Liver (tissue), 3 donors: ENCODE measurements around the gene DSC2.

ENCODE experiments used
- ATF3 ChIP-seq: IDR thresholded peaks from 2 replicates; pipeline ENCODE4 v1.6.1; 2016; ENCODE audit warnings: antibody characterized with exemption
- CTCF ChIP-seq: fragments of 150-350 bp; IDR thresholded peaks from 2 replicates; pipeline ENCODE4 v1.5.1; 2017; ENCODE audit warnings: improper control_type of control experiment, low read depth, low read length; ENCODE audit not compliant: missing input control
- GABPA ChIP-seq, 2 donors: IDR thresholded peaks in 1 of 2; conservative IDR thresholded peaks in 1 of 2; 2 replicates each; pipeline ENCODE4 v1.6.1; 2016; ENCODE audit warnings: antibody characterized with exemption in 2 of 2, mild to moderate bottlenecking in 1 of 2, moderate library complexity in 1 of 2
- HNF4A ChIP-seq, 2 donors: conservative IDR thresholded peaks; 2 replicates each; pipeline ENCODE4 v1.6.1; 2016; ENCODE audit warnings: antibody characterized with exemption in 2 of 2, mild to moderate bottlenecking in 2 of 2
- HNF4G ChIP-seq: IDR thresholded peaks from 2 replicates; pipeline ENCODE4 v1.6.1; 2016; ENCODE audit warnings: antibody characterized with exemption
- RAD21 ChIP-seq, 2 donors: IDR thresholded peaks; 2 replicates each; pipeline ENCODE4 v1.6.1; 2016; ENCODE audit warnings: antibody characterized with exemption in 2 of 2, mild to moderate bottlenecking in 2 of 2
- REST ChIP-seq: IDR thresholded peaks from 2 replicates; pipeline ENCODE4 v1.6.1; 2016; ENCODE audit warnings: antibody characterized with exemption, mild to moderate bottlenecking
- SP1 ChIP-seq: IDR thresholded peaks from 2 replicates; pipeline ENCODE4 v1.6.1; 2018; ENCODE audit warnings: antibody characterized with exemption, mild to moderate bottlenecking
- TAF1 ChIP-seq: conservative IDR thresholded peaks from 2 replicates; pipeline ENCODE4 v1.6.1; 2016; ENCODE audit warnings: antibody characterized with exemption, mild to moderate bottlenecking
- YY1 ChIP-seq: IDR thresholded peaks from 2 replicates; pipeline ENCODE4 v1.6.1; 2016; ENCODE audit warnings: antibody characterized with exemption, mild to moderate bottlenecking
- ZBTB33 ChIP-seq: IDR thresholded peaks from 2 replicates; pipeline ENCODE4 v1.6.1; 2016; ENCODE audit warnings: antibody characterized with exemption
- TF ChIP-seq, protein P1 (sequence below): IDR thresholded peaks from 2 replicates; pipeline ENCODE4 v1.6.1; 2016; ENCODE audit warnings: antibody characterized with exemption
- donor health status: healthy.
- donor health status: healthy.

GRCh38 chr18:31061945-31062344, 40.3 kb downstream of the DSC2 start:
- TF ChIP-seq, protein P1, sequence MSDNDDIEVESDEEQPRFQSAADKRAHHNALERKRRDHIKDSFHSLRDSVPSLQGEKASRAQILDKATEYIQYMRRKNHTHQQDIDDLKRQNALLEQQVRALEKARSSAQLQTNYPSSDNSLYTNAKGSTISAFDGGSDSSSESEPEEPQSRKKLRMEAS = no peak
- TF ChIP-seq CTCF (no peak), SP1 (no peak), ZBTB33 (no peak), ATF3 (no peak), GABPA (IDR thresholded peaks at IDR 0.05 in 1 of 2, conservative IDR thresholded peaks at IDR 0.05 in 1 of 2) (no peak), REST (no peak), HNF4A (conservative IDR thresholded peaks at IDR 0.05) (no peak), RAD21 (IDR thresholded peaks at IDR 0.05) (no peak), TAF1 (no peak), HNF4G (no peak), YY1 (no peak)
